Measurements from ENCODE around the gene DUOX1. TPM values are rescaled to one million over a fixed set of nuclear protein-coding genes. Genes with fewer than 3 reads are reported as not detected.
A peak's percentile ranks its signal among the peaks of the same experiment; 100 is the strongest.

The DUOX1 gene
- total RNA-seq, 1 experiment from 2014 or later, result 15.1 TPM

DNA sequence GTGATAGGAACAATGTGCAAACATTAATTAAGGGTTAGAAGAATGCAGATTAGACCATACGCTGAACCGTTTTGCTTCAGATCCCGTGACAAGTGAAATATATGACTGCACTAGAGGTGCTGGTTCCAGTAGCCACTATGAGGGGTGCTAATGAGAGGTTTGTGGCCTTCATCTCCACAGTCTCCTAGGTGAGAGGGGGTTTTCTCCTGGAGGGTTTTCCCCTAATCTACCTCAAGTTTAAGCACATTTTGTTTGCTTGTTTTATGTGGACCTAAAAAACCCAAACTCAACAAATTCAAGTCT lies 71.7 kb downstream of the DUOX1 start:
- ChIA-PET POLR2A (interaction anchor here (0.6 to 6.5 kb wide), 13 partner anchors 8 to 716 kb away, joined by 3 to 113 read pairs (median 6); partner anchors contain the start of gene SHF), CTCF (interaction anchor here (0.5 to 9.9 kb wide), 5 partner anchors 34 to 426 kb away, joined by 3 to 94 read pairs (median 6); no protein-coding TSS in a partner anchor)
- no peak for DNase-seq (ENCODE audit: unreplicated experiment)
- intact Hi-C loops (cut with micrococcal nuclease), result no loop called here
- Mint-ChIP-seq H3K27ac (ENCODE audit: low read depth, unreplicated experiment) (no peak overlapping the region), H3K4me3 (ENCODE audit: unreplicated experiment) (no peak overlapping the region), H3K36me3 (ENCODE audit: insufficient read depth, unreplicated experiment) (peaks cover 13% of the 10 kb centered on the region), H3K9me3 (ENCODE audit: unreplicated experiment) (no peaks in the 10 kb centered on the region), H3K4me1 (ENCODE audit: insufficient read depth, unreplicated experiment) (peaks cover 15% of the 10 kb centered on the region), H3K27me3 (ENCODE audit: insufficient read depth, unreplicated experiment) (no peaks in the 10 kb centered on the region)
- no peak for TF ChIP-seq CTCF (IDR thresholded peaks at IDR 0.05; ENCODE audit: unreplicated experiment)
- no TSS peak for BruUV-seq (replicated peaks)

GRCh38 chr15:45201869-45202268 lies 72.1 kb downstream of the DUOX1 start:
- Mint-ChIP-seq H3K27me3 (ENCODE audit: insufficient read depth, unreplicated experiment) (no peaks in the 10 kb centered on the region), H3K4me3 (ENCODE audit: unreplicated experiment) (no peak overlapping the region), H3K4me1 (ENCODE audit: insufficient read depth, unreplicated experiment) (peaks cover 15% of the 10 kb centered on the region), H3K27ac (ENCODE audit: low read depth, unreplicated experiment) (no peak overlapping the region), H3K9me3 (ENCODE audit: unreplicated experiment) (no peaks in the 10 kb centered on the region), H3K36me3 (ENCODE audit: insufficient read depth, unreplicated experiment) (peaks cover 13% of the 10 kb centered on the region)
- CTCF ChIA-PET, result interaction anchor here (0.6 to 9.9 kb wide), 5 partner anchors 34 to 127 kb away, joined by 3 to 94 read pairs (median 5); no protein-coding TSS in a partner anchor
- POLR2A ChIA-PET, result interaction anchor here (0.6 to 6.5 kb wide), 5 partner anchors 11 to 716 kb away, joined by 3 to 113 read pairs (median 3); a partner anchor contains a TSS
- DNase-seq (ENCODE audit: unreplicated experiment), result no peak
- BruUV-seq (replicated peaks), result no TSS peak
- no peak for TF ChIP-seq CTCF (IDR thresholded peaks at IDR 0.05; ENCODE audit: unreplicated experiment)
- intact Hi-C loops (cut with micrococcal nuclease), result no loop called here

GRCh38 chr15:45203182-45203581 lies 73.4 kb downstream of the DUOX1 start:
- intact Hi-C loops (cut with micrococcal nuclease), result no loop called here
- ChIA-PET CTCF (interaction anchor here (0.6 to 9.9 kb wide), 8 partner anchors 8 to 245 kb away, joined by 3 to 94 read pairs (median 3); no protein-coding TSS in a partner anchor), POLR2A (interaction anchor here (0.6 to 1.2 kb wide), 4 partner anchors 40 to 199 kb away, joined by 3 to 6 read pairs (median 3); a partner anchor contains a TSS)
- Mint-ChIP-seq H3K36me3 (ENCODE audit: insufficient read depth, unreplicated experiment) (peaks cover 9% of the 10 kb centered on the region), H3K27ac (ENCODE audit: low read depth, unreplicated experiment) (no peak overlapping the region), H3K27me3 (ENCODE audit: insufficient read depth, unreplicated experiment) (no peaks in the 10 kb centered on the region), H3K4me3 (ENCODE audit: unreplicated experiment) (no peak overlapping the region), H3K4me1 (ENCODE audit: insufficient read depth, unreplicated experiment) (peaks cover 6% of the 10 kb centered on the region), H3K9me3 (ENCODE audit: unreplicated experiment) (no peaks in the 10 kb centered on the region)
- no TSS peak for BruUV-seq (replicated peaks)
- DNase-seq (ENCODE audit: unreplicated experiment), result no peak
- no peak for TF ChIP-seq CTCF (IDR thresholded peaks at IDR 0.05; ENCODE audit: unreplicated experiment)

- Mint-ChIP-seq H3K9me3 (ENCODE audit: unreplicated experiment) (no peaks in the 10 kb centered on the region), H3K27ac (ENCODE audit: low read depth, unreplicated experiment) (no peak overlapping the region), H3K36me3 (ENCODE audit: insufficient read depth, unreplicated experiment) (no peaks in the 10 kb centered on the region), H3K27me3 (ENCODE audit: insufficient read depth, unreplicated experiment) (no peaks in the 10 kb centered on the region), H3K4me1 (ENCODE audit: insufficient read depth, unreplicated experiment) (peaks cover 6% of the 10 kb centered on the region), H3K4me3 (ENCODE audit: unreplicated experiment) (no peak overlapping the region)
- ChIA-PET CTCF (interaction anchor here (0.5 to 9.9 kb wide), 40 partner anchors 8 to 446 kb away, joined by 3 to 94 read pairs (median 4); partner anchors contain the start of gene SHF), POLR2A (no interaction called here)
- BruUV-seq (replicated peaks), result no TSS peak
- TF ChIP-seq CTCF (IDR thresholded peaks at IDR 0.05; ENCODE audit: unreplicated experiment), result peak; percentile 75
- intact Hi-C loops (cut with micrococcal nuclease), result loop anchor here (1.0 to 2.0 kb wide), 4 partner anchors 64 to 252 kb away; no protein-coding TSS in a partner anchor
- peak; percentile 80 for DNase-seq (ENCODE audit: unreplicated experiment)
Measured at GRCh38 chr15:45205192-45205591, 75.4 kb downstream of the DUOX1 start.
